ENCODE results near the gene R3HDM4.

Gene R3HDM4

DNA sequence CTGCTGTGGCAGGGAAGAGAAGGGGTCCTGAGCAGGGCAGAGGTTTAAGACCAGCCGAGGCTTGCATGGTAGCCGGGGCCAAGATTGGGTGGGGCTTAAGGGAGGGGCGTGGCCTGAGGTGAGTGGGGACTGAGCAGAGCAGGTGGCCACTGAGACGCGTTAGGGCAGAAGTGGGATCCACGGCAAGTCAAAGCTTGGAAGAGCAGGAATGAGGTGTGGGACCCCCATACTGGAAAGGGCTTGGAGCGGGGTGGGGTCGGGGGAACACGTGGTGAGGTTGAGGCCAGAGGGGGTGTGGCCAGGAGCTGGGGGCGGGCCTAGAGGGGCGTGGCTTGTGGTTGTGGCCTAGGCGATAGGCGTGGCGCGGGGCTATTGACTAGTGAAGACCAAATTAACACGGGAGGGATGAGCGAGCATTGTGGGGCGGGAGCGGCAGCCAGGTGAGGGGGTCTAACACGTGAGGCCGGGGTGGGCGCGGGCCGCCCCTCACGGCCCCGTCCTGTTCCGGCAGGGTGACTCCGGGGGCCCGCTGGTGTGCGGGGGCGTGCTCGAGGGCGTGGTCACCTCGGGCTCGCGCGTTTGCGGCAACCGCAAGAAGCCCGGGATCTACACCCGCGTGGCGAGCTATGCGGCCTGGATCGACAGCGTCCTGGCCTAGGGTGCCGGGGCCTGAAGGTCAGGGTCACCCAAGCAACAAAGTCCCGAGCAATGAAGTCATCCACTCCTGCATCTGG lies 50.3 kb downstream of the R3HDM4 start:
- TF ChIP-seq CTCF (IDR thresholded peaks at IDR 0.05; ENCODE audit: insufficient read depth, low read length, poor library complexity, severe bottlenecking) (no peak), EZH2phosphoT487 (conservative IDR thresholded peaks at IDR 0.05; ENCODE audit: low read length) (no peak)
- Histone ChIP-seq H4K20me1 (ENCODE audit: low read depth, low read length) (no peaks in the 10 kb centered on the region), H3K9me2 (replicated peaks; ENCODE audit: insufficient read depth, low read length) (no peaks in the 10 kb centered on the region), H3K27me3 (ENCODE audit: low read length) (no peaks in the 10 kb centered on the region), H3K4me2 (ENCODE audit: low read depth, low read length, poor library complexity, severe bottlenecking) (peak overlapping the region; percentile 9), H3F3A (ENCODE audit: insufficient read depth) (no peaks in the 10 kb centered on the region), H3K36me3 (ENCODE audit: low read length) (no peaks in the 10 kb centered on the region), H3K9ac (ENCODE audit: low read length) (no peak overlapping the region), H2AFZ (ENCODE audit: low read depth, low read length, severe bottlenecking) (no peak overlapping the region), H3K4me3 (ENCODE audit: insufficient read depth, low read length, poor library complexity, severe bottlenecking) (no peak overlapping the region), H3K27ac (ENCODE audit: low read depth, low read length) (no peak overlapping the region), H3K79me2 (ENCODE audit: insufficient read depth, low read length) (no peaks in the 10 kb centered on the region), H3K9me3 (ENCODE audit: insufficient read depth, low read length) (no peaks in the 10 kb centered on the region)

DNA sequence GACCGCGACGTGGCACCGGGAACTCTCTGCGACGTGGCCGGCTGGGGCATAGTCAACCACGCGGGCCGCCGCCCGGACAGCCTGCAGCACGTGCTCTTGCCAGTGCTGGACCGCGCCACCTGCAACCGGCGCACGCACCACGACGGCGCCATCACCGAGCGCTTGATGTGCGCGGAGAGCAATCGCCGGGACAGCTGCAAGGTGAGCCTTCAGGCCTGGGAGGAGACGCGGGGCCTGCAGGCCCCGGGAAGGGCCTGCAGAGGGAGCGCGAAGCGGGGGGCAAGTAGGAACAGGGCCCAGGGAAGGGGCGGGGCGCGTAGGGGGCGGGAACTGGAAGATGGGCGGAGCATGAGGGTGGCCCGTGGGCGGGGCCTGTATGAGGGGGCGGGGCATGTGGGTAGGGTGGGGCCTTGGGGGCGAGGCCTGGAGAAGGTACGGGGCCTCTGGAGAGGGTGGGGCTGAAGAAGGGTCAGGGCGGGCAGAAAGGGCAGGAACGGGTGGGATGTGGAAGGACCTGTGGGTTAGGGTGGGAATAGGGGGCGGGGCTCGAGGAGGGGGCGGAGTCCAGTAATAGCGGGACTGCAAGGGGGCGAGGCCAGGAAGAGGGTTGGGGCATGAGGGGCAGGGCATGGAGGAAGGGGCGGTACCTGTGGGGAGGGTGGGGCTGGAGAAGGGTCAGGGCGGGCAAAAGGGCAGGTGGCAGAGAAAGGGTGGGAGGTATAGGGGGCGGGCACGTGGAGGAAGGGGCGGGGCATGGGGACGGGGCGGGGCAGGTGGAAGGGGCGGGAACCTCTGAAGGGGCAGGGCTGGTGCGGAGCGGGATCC lies 51.1 kb downstream of the R3HDM4 start:
- Histone ChIP-seq H3K79me2 (ENCODE audit: insufficient read depth, low read length) (no peaks in the 10 kb centered on the region), H3K27ac (ENCODE audit: low read depth, low read length) (no peak overlapping the region), H3K4me2 (ENCODE audit: low read depth, low read length, poor library complexity, severe bottlenecking) (peak overlapping the region; percentile 9), H3K27me3 (ENCODE audit: low read length) (no peaks in the 10 kb centered on the region), H3K36me3 (ENCODE audit: low read length) (no peaks in the 10 kb centered on the region), H3F3A (ENCODE audit: insufficient read depth) (no peaks in the 10 kb centered on the region), H3K9ac (ENCODE audit: low read length) (no peak overlapping the region), H4K20me1 (ENCODE audit: low read depth, low read length) (no peaks in the 10 kb centered on the region), H2AFZ (ENCODE audit: low read depth, low read length, severe bottlenecking) (no peak overlapping the region), H3K9me2 (replicated peaks; ENCODE audit: insufficient read depth, low read length) (no peaks in the 10 kb centered on the region), H3K4me3 (ENCODE audit: insufficient read depth, low read length, poor library complexity, severe bottlenecking) (no peak overlapping the region), H3K9me3 (ENCODE audit: insufficient read depth, low read length) (no peaks in the 10 kb centered on the region)
- TF ChIP-seq EZH2phosphoT487 (conservative IDR thresholded peaks at IDR 0.05; ENCODE audit: low read length) (no peak), CTCF (IDR thresholded peaks at IDR 0.05; ENCODE audit: insufficient read depth, low read length, poor library complexity, severe bottlenecking) (no peak)

GRCh38 chr19:861141-861755 lies 51.8 kb downstream of the R3HDM4 start:
- TF ChIP-seq CTCF (IDR thresholded peaks at IDR 0.05; ENCODE audit: insufficient read depth, low read length, poor library complexity, severe bottlenecking) (no peak), EZH2phosphoT487 (conservative IDR thresholded peaks at IDR 0.05; ENCODE audit: low read length) (no peak)
- H3K4me2 ChIP-seq (ENCODE audit: low read depth, low read length, poor library complexity, severe bottlenecking) = no peak overlapping the region
- H3K9me2 ChIP-seq (replicated peaks; ENCODE audit: insufficient read depth, low read length) = no peaks in the 10 kb centered on the region
- H3K27ac ChIP-seq (ENCODE audit: low read depth, low read length) = no peak overlapping the region
- no peaks in the 10 kb centered on the region for H3K27me3 ChIP-seq (ENCODE audit: low read length)
- H2AFZ ChIP-seq (ENCODE audit: low read depth, low read length, severe bottlenecking) = no peak overlapping the region
- H3K9me3 ChIP-seq (ENCODE audit: insufficient read depth, low read length) = no peaks in the 10 kb centered on the region
- no peaks in the 10 kb centered on the region for H3K79me2 ChIP-seq (ENCODE audit: insufficient read depth, low read length)
- H3K9ac ChIP-seq (ENCODE audit: low read length) = no peak overlapping the region
- H4K20me1 ChIP-seq (ENCODE audit: low read depth, low read length) = no peaks in the 10 kb centered on the region
- H3F3A ChIP-seq (ENCODE audit: insufficient read depth) = no peaks in the 10 kb centered on the region
- no peak overlapping the region for H3K4me3 ChIP-seq (ENCODE audit: insufficient read depth, low read length, poor library complexity, severe bottlenecking)
- H3K36me3 ChIP-seq (ENCODE audit: low read length) = no peaks in the 10 kb centered on the region
